ENCODE measurements around the gene P2RX2. TPM values are rescaled to one million over a fixed set of nuclear protein-coding genes. Genes with fewer than 3 reads are reported as not detected.

The P2RX2 gene
- total and polyA plus RNA-seq, 4 donors = not detected

DNA sequence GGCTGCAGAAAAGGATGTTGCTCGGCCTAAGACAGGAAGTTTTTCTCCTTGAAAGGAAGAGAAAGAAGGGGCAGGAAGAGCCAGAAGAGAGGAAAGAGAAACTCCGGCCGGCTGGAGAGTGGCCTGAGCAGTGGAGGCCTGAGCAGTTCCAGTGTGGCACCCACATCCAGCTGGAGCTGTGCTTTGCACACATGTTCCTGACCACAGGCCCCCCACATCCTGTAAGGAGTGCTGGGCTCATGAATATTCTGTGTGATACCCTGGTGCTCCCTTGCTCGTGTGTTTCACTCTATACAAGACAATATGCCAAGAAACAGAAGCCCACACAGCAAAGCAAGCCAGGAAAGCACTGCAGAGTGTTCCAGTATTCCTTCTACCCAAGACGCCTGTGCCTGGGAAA lies 41.5 kb downstream of the P2RX2 start (continued):
- TF ChIP-seq YY1 (IDR thresholded peaks at IDR 0.05) (no peak), EGR1 (IDR thresholded peaks at IDR 0.05; ENCODE audit: low read depth in 2 of 2) (no peak), NR2F2 (IDR thresholded peaks at IDR 0.05) (no peak), FOXA2 (IDR thresholded peaks at IDR 0.05) (no peak), RXRA (IDR thresholded peaks at IDR 0.05) (no peak), JUND (IDR thresholded peaks at IDR 0.05) (no peak), SP1 (IDR thresholded peaks at IDR 0.05) (no peak)
- TF ChIP-seq, protein P1, sequence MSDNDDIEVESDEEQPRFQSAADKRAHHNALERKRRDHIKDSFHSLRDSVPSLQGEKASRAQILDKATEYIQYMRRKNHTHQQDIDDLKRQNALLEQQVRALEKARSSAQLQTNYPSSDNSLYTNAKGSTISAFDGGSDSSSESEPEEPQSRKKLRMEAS (IDR thresholded peaks at IDR 0.05) = no peak
- TF ChIP-seq, protein P2, sequence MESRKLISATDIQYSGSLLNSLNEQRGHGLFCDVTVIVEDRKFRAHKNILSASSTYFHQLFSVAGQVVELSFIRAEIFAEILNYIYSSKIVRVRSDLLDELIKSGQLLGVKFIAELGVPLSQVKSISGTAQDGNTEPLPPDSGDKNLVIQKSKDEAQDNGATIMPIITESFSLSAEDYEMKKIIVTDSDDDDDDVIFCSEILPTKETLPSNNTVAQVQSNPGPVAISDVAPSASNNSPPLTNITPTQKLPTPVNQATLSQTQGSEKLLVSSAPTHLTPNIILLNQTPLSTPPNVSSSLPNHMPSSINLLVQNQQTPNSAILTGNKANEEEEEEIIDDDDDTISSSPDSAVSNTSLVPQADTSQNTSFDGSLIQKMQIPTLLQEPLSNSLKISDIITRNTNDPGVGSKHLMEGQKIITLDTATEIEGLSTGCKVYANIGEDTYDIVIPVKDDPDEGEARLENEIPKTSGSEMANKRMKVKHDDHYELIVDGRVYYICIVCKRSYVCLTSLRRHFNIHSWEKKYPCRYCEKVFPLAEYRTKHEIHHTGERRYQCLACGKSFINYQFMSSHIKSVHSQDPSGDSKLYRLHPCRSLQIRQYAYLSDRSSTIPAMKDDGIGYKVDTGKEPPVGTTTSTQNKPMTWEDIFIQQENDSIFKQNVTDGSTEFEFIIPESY (IDR thresholded peaks at IDR 0.05) = no peak

DNA sequence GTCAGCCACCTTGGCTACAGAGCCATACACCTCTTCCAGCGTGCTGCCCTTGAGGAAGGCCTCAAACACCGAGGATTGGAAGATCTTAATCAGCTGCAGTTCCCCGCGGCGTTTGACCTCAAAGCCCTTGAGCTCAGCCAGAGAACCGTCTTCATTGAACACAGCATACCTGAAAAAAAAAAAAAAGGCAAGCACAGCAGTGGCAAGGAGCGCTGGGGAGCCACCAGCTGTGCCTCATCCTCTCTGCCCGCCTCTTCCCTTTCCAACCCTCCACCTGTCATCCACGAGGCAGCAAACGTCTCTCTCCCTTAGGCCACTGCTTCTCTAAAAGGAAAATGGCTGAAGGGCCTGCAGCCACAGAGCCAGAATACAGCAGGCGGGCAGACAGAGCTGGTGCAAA lies 42.4 kb downstream of the P2RX2 start:
- Histone ChIP-seq H3K4me3 (ENCODE audit: low read depth in 1 of 3, low read length in 3 of 3) (no peak overlapping the region), H3K9ac (ENCODE audit: low read depth in 1 of 2, low read length in 2 of 2) (no peak overlapping the region), H3K27me3 (ENCODE audit: control insufficient read depth in 4 of 4, insufficient read depth in 4 of 4, low read length in 3 of 4) (no peaks in the 10 kb centered on the region), H3K4me1 (ENCODE audit: control insufficient read depth in 4 of 4, insufficient read depth in 4 of 4, low read length in 3 of 4) (no peaks in the 10 kb centered on the region), H3K27ac (ENCODE audit: low read depth in 1 of 2, low read length in 2 of 2) (no peak overlapping the region), H3K36me3 (ENCODE audit: control insufficient read depth in 4 of 4, insufficient read depth in 3 of 4, low read depth in 1 of 4, low read length in 3 of 4) (peaks cover 11 to 90% (median 58%) of the 10 kb centered on the region in 4 donors), H3K9me3 (ENCODE audit: control insufficient read depth in 4 of 4, low read length in 3 of 4) (no peaks in the 10 kb centered on the region)
- WGBS = 92% methylated on average over 11 of the region's 11 CpGs
- TF ChIP-seq HNF4A (conservative IDR thresholded peaks at IDR 0.05) = no peak
- TF ChIP-seq FOXA2 (IDR thresholded peaks at IDR 0.05) = no peak
- TF ChIP-seq SP1 (IDR thresholded peaks at IDR 0.05) = no peak
- TF ChIP-seq, protein P3, sequence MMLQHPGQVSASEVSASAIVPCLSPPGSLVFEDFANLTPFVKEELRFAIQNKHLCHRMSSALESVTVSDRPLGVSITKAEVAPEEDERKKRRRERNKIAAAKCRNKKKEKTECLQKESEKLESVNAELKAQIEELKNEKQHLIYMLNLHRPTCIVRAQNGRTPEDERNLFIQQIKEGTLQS (IDR thresholded peaks at IDR 0.05) = no peak
- TF ChIP-seq RXRA (IDR thresholded peaks at IDR 0.05) = no peak
- TF ChIP-seq FOXA1 (IDR thresholded peaks at IDR 0.05) = no peak
- TF ChIP-seq EGR1 (IDR thresholded peaks at IDR 0.05; ENCODE audit: low read depth in 2 of 2) = no peak
- TF ChIP-seq TAF1 (conservative IDR thresholded peaks at IDR 0.05) = no peak
- no peak for TF ChIP-seq YY1 (IDR thresholded peaks at IDR 0.05)
- DNase-seq (ENCODE audit: low spot score) = no peak

DNA sequence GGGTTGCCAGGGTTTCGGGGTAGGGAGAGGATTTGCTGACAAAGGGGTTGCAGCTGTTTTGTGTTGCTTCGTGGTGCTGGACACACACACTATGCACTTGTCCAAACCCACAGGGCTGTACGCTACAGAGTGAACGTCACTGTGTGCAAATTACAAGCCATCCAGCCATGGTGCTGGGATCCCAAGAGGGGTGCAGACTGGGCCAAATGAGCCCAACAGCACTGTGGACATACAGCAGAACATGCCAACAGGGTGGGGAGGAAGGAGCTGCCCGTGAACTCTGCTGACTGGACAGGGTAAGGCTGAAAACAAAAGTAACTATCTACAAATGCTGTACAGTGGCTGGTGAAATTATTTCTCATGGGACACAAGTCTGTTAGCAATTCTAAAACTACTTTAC lies 43.4 kb downstream of the P2RX2 start:
- no peaks in the 10 kb centered on the region for H3K9me3 ChIP-seq (ENCODE audit: control insufficient read depth in 4 of 4, low read length in 3 of 4)
- peaks cover 10 to 92% (median 61%) of the 10 kb centered on the region in 4 donors for H3K36me3 ChIP-seq (ENCODE audit: control insufficient read depth in 4 of 4, insufficient read depth in 3 of 4, low read depth in 1 of 4, low read length in 3 of 4)
- H3K27me3 ChIP-seq (ENCODE audit: control insufficient read depth in 4 of 4, insufficient read depth in 4 of 4, low read length in 3 of 4) = no peaks in the 10 kb centered on the region
- TF ChIP-seq NR2F2 (IDR thresholded peaks at IDR 0.05) = no peak
- TF ChIP-seq, protein P3 (IDR thresholded peaks at IDR 0.05) = no peak
- TF ChIP-seq GABPA (IDR thresholded peaks at IDR 0.05 in 1 of 2, conservative IDR thresholded peaks at IDR 0.05 in 1 of 2) = no peak
- TF ChIP-seq TAF1 (conservative IDR thresholded peaks at IDR 0.05) = no peak
- no peak for TF ChIP-seq FOXA1 (IDR thresholded peaks at IDR 0.05)
- TF ChIP-seq, protein P4, sequence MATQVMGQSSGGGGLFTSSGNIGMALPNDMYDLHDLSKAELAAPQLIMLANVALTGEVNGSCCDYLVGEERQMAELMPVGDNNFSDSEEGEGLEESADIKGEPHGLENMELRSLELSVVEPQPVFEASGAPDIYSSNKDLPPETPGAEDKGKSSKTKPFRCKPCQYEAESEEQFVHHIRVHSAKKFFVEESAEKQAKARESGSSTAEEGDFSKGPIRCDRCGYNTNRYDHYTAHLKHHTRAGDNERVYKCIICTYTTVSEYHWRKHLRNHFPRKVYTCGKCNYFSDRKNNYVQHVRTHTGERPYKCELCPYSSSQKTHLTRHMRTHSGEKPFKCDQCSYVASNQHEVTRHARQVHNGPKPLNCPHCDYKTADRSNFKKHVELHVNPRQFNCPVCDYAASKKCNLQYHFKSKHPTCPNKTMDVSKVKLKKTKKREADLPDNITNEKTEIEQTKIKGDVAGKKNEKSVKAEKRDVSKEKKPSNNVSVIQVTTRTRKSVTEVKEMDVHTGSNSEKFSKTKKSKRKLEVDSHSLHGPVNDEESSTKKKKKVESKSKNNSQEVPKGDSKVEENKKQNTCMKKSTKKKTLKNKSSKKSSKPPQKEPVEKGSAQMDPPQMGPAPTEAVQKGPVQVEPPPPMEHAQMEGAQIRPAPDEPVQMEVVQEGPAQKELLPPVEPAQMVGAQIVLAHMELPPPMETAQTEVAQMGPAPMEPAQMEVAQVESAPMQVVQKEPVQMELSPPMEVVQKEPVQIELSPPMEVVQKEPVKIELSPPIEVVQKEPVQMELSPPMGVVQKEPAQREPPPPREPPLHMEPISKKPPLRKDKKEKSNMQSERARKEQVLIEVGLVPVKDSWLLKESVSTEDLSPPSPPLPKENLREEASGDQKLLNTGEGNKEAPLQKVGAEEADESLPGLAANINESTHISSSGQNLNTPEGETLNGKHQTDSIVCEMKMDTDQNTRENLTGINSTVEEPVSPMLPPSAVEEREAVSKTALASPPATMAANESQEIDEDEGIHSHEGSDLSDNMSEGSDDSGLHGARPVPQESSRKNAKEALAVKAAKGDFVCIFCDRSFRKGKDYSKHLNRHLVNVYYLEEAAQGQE (IDR thresholded peaks at IDR 0.05) = no peak
- TF ChIP-seq SP1 (IDR thresholded peaks at IDR 0.05) = no peak
- TF ChIP-seq RXRA (IDR thresholded peaks at IDR 0.05) = no peak
- no peak for TF ChIP-seq FOXA2 (IDR thresholded peaks at IDR 0.05)
- TF ChIP-seq, protein P5, sequence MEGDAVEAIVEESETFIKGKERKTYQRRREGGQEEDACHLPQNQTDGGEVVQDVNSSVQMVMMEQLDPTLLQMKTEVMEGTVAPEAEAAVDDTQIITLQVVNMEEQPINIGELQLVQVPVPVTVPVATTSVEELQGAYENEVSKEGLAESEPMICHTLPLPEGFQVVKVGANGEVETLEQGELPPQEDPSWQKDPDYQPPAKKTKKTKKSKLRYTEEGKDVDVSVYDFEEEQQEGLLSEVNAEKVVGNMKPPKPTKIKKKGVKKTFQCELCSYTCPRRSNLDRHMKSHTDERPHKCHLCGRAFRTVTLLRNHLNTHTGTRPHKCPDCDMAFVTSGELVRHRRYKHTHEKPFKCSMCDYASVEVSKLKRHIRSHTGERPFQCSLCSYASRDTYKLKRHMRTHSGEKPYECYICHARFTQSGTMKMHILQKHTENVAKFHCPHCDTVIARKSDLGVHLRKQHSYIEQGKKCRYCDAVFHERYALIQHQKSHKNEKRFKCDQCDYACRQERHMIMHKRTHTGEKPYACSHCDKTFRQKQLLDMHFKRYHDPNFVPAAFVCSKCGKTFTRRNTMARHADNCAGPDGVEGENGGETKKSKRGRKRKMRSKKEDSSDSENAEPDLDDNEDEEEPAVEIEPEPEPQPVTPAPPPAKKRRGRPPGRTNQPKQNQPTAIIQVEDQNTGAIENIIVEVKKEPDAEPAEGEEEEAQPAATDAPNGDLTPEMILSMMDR (IDR thresholded peaks at IDR 0.05; ENCODE audit: low read depth, low read length, missing input control) = no peak
- TF ChIP-seq HNF4G (IDR thresholded peaks at IDR 0.05) = no peak
- TF ChIP-seq, protein P1 (IDR thresholded peaks at IDR 0.05) = no peak
- no peak overlapping the region for H3K27ac ChIP-seq (ENCODE audit: low read depth in 1 of 2, low read length in 2 of 2)
- no peaks in the 10 kb centered on the region for H3K4me1 ChIP-seq (ENCODE audit: control insufficient read depth in 4 of 4, insufficient read depth in 4 of 4, low read length in 3 of 4)
- no peak for DNase-seq (ENCODE audit: low spot score)
- H3K4me3 ChIP-seq (ENCODE audit: low read depth in 1 of 3, low read length in 3 of 3) = no peak overlapping the region
- no peak overlapping the region for H3K9ac ChIP-seq (ENCODE audit: low read depth in 1 of 2, low read length in 2 of 2)
- 91% methylated on average over 5 of the region's 5 CpGs for WGBS

Measured in liver (tissue), 9 donors.